Stomach (tissue), 9 donors: ENCODE data around the gene ACYP2. TPM values are rescaled to one million over a fixed set of nuclear protein-coding genes. Genes with fewer than 3 reads are reported as not detected.

Experiments
- DNase-seq, 2 donors: peaks; one replicate each; pipeline versions ENCODE4 v3.0.0 to v3.0.0-alpha.2; 2013 to 2019
- H3K27ac ChIP-seq, 5 donors: fragments of 200-600 bp in 4 of 5; sonication (generic) in 4 of 5; one replicate each; pipeline ENCODE4 v1.5.1; 2013 to 2019; ENCODE audit warnings: mild to moderate bottlenecking in 1 of 5, moderate library complexity in 1 of 5
- H3K27me3 ChIP-seq, 3 donors: fragments of 200-600 bp; sonication (generic); one replicate each; pipeline ENCODE4 v1.5.1; 2017 to 2019; ENCODE audit warnings: mixed run types in 1 of 3
- H3K36me3 ChIP-seq, 4 donors: fragments of 200-600 bp; sonication (generic); 1 replicate in 3 of 4; 2 replicates in 1 of 4; pipeline ENCODE4 v1.5.1; 2016 to 2019
- H3K4me1 ChIP-seq, 4 donors: fragments of 200-600 bp; sonication (generic); one replicate each; pipeline ENCODE4 v1.5.1; 2016 to 2019
- H3K4me3 ChIP-seq, 4 donors: fragments of 200-600 bp; sonication (generic) in 3 of 4; one replicate each; pipeline ENCODE4 v1.5.1; 2016 to 2019; ENCODE audit warnings: mild to moderate bottlenecking in 1 of 4
- H3K9me3 ChIP-seq, 4 donors: fragments of 200-600 bp; sonication (generic); one replicate each; pipeline ENCODE4 v1.5.1; 2016 to 2019
- CTCF ChIP-seq, 7 experiments: fragments of 450-650 bp in 4 of 7; fragments of 200-600 bp in 3 of 7; sonication (generic) in 3 of 7; IDR thresholded peaks; one replicate each; pipeline ENCODE4 v1.5.1; 2016 to 2019; ENCODE audit warnings: antibody characterized with exemption in 7 of 7, control low read depth in 2 of 7, mild to moderate bottlenecking in 1 of 7
- EP300 ChIP-seq: sonication (generic); formaldehyde crosslinking; IDR thresholded peaks from one replicate; pipeline ENCODE4 v1.6.1; 2017; ENCODE audit warnings: antibody characterized with exemption
- POLR2A ChIP-seq, 4 donors: fragments of 450-650 bp; IDR thresholded peaks; one replicate each; pipeline ENCODE4 v1.6.1; 2016; ENCODE audit warnings: antibody characterized with exemption in 4 of 4, control low read depth in 2 of 4, mild to moderate bottlenecking in 1 of 4, moderate library complexity in 1 of 4
- POLR2AphosphoS5 ChIP-seq, 3 donors: sonication (generic); formaldehyde crosslinking; IDR thresholded peaks; one replicate each; pipeline ENCODE4 v1.6.1; 2016; ENCODE audit warnings: antibody characterized with exemption in 3 of 3
- WGBS, 5 donors: extraction: QIAGEN DNeasy Blood & Tissue Kit in 3 of 5; methylation state at CpG; one replicate each; pipeline versions ENCODE4 v1.1.5 to v1.1.7; 2013 to 2018; 5-methylcytosine and 5-hydroxymethylcytosine counted together
- intact Hi-C: fragments of 100-400 bp; cut with DNase I; formaldehyde crosslinking; loops from one replicate; pipeline ENCODE4 v1.15.1; 2023; ENCODE audit warnings: low total_unique reads
- polyA plus RNA-seq, 3 donors: library from polyadenylated mRNA; stranded (reverse); fragments of 200-250 nt; gene quantifications; one replicate each; pipeline ENCODE4 v1.2.3, GENCODE V29; 2013
- total RNA-seq, 5 donors: library from RNA; depleted of rRNA; stranded (reverse); fragments of >200 nt; gene quantifications; one replicate each; pipeline versions ENCODE4 v1.1.0 to v1.2.3, GENCODE V29; 2014 to 2016
- donor health status: healthy with polysubstance abuse.
- donor health status: Bipolar disorder and iron deficiency.
- donor health status: healthy.

The ACYP2 gene
- total and polyA plus RNA-seq, 8 donors: 4.3 to 42.0 (median 21.7) TPM

- Histone ChIP-seq H3K4me1 (peaks cover 0 to 6% (median 0%) of the 10 kb centered on the region in 4 donors), H3K27ac (peak overlapping the region in 4 of 5 donors; percentile 7 to 44 (median 30)), H3K9me3 (no peaks in the 10 kb centered on the region), H3K36me3 (no peaks in the 10 kb centered on the region), H3K4me3 (no peak overlapping the region), H3K27me3 (no peaks in the 10 kb centered on the region)
- intact Hi-C loops: no loop called here
- TF ChIP-seq CTCF (IDR thresholded peaks at IDR 0.05): no peak
- no peak for TF ChIP-seq POLR2AphosphoS5 (IDR thresholded peaks at IDR 0.05)
- no peak for TF ChIP-seq EP300
- DNase-seq: peak in 1 of 2 donors; percentile 48
- 63 to 76% (median 70%) methylated on average over 5 of the region's 5 CpGs for WGBS, 5 donors
Observed at GRCh38 chr2:54240515-54241469, 125.4 kb downstream of the ACYP2 start.

GRCh38 chr2:54247115-54247514 lies 131.7 kb downstream of the ACYP2 start:
- intact Hi-C loops: no loop called here
- Histone ChIP-seq H3K4me1 (no peaks in the 10 kb centered on the region), H3K4me3 (no peak overlapping the region), H3K27ac (no peak overlapping the region), H3K36me3 (no peaks in the 10 kb centered on the region), H3K9me3 (no peaks in the 10 kb centered on the region), H3K27me3 (no peaks in the 10 kb centered on the region)
- no peak for DNase-seq
- TF ChIP-seq POLR2AphosphoS5 (IDR thresholded peaks at IDR 0.05) (no peak), POLR2A (IDR thresholded peaks at IDR 0.05) (no peak), CTCF (IDR thresholded peaks at IDR 0.05) (no peak)
- WGBS, 5 donors: 26 to 77% (median 68%) methylated on average over 1 of the region's 1 CpG

GRCh38 chr2:54249629-54250028 lies 134.2 kb downstream of the ACYP2 start:
- Histone ChIP-seq H3K9me3 (no peaks in the 10 kb centered on the region), H3K4me3 (no peak overlapping the region), H3K27ac (no peak overlapping the region), H3K27me3 (no peaks in the 10 kb centered on the region), H3K4me1 (no peaks in the 10 kb centered on the region), H3K36me3 (no peaks in the 10 kb centered on the region)
- intact Hi-C loops: no loop called here
- TF ChIP-seq POLR2A (IDR thresholded peaks at IDR 0.05) (no peak), EP300 (no peak), CTCF (IDR thresholded peaks at IDR 0.05) (no peak), POLR2AphosphoS5 (IDR thresholded peaks at IDR 0.05) (no peak)
- DNase-seq: no peak

GRCh38 chr2:54254180-54254579 lies 138.8 kb downstream of the ACYP2 start:
- no peak for DNase-seq
- H3K27me3 ChIP-seq: no peaks in the 10 kb centered on the region
- H3K27ac ChIP-seq: no peak overlapping the region
- H3K4me3 ChIP-seq: no peak overlapping the region
- no peaks in the 10 kb centered on the region for H3K9me3 ChIP-seq
- H3K36me3 ChIP-seq: peaks cover 0 to 13% (median 0%) of the 10 kb centered on the region in 4 donors
- H3K4me1 ChIP-seq: no peaks in the 10 kb centered on the region
- TF ChIP-seq POLR2A (IDR thresholded peaks at IDR 0.05) (no peak), EP300 (no peak), CTCF (IDR thresholded peaks at IDR 0.05) (no peak), POLR2AphosphoS5 (IDR thresholded peaks at IDR 0.05) (no peak)
- intact Hi-C loops: no loop called here
